Transverse colon (tissue), 4 donors: ENCODE results near the gene CCDC88C.

Experiments used
- CTCF ChIP-seq, 5 experiments: fragments of 200-600 bp in 3 of 5; fragments of 450-650 bp in 2 of 5; sonication (generic) in 3 of 5; IDR thresholded peaks; 1 replicate in 2 of 5; 2 replicates in 3 of 5; pipeline ENCODE4 v1.5.1; 2016 to 2017; ENCODE audit warnings: antibody characterized with exemption in 5 of 5, inconsistent platforms in 3 of 5, mild to moderate bottlenecking in 2 of 5, moderate library complexity in 1 of 5
- POLR2A ChIP-seq: fragments of 450-650 bp; IDR thresholded peaks from one replicate; pipeline ENCODE4 v1.6.1; 2016; ENCODE audit warnings: antibody characterized with exemption, mild to moderate bottlenecking, moderate library complexity
- POLR2AphosphoS5 ChIP-seq, 3 donors: sonication (generic); formaldehyde crosslinking; IDR thresholded peaks; one replicate each; pipeline ENCODE4 v1.6.1; 2016; ENCODE audit warnings: antibody characterized with exemption in 3 of 3

GRCh38 chr14:91235841-91236240 lies 181.8 kb downstream of the CCDC88C start:
- no peak for TF ChIP-seq CTCF (IDR thresholded peaks at IDR 0.05)
- no peak for TF ChIP-seq POLR2A
- TF ChIP-seq POLR2AphosphoS5 (IDR thresholded peaks at IDR 0.05): no peak
